Activated T-cell treated with anti-CD3 and anti-CD28 coated beads, Interleukin-2, amount 50 U/mL, for 1 hour (primary cell): Measurements from ENCODE around the gene ARL14.
"Not testable (repeated sequence)": the region's sequence is repeated elsewhere in the genome, so short reads cannot be mapped to it uniquely, and the experiment has no call there.

Experiments used
- DNase-seq: peaks from one replicate; pipeline ENCODE4 v3.0.0-alpha.2; 2020

The ARL14 gene

DNA sequence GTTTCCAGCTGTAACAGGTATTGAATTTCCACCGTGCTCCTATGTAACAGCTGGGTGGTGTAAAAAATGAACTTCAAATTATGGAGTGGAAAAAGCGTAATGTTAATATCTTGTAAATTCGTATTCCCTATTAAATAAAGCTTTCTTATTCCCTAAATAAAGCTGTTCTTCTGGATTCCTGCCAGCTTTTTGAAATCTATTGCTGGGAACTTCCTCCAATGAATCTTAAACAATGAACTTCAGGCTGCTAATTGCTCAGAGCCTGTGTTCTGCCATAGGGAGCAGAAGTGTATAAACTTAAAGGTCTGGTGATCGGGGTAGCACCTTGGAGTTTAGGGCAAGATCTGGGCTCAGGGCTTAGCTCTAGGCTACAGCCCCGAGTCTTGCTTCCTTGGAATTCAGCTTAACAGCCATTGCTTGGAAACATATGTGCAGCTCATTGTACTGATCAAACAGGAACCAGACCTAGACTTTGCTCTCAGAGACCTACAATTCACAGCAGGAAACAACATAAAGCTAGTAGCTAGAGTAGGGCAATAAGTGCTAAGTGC is 1.4 kb downstream of the ARL14 start:
- DNase-seq: no peak

GRCh38 chr3:160684368-160684740 is 7.4 kb downstream of the ARL14 start:
- DNase-seq: no peak

- DNase-seq: no peak
Observed at GRCh38 chr3:160685144-160685766, 8.3 kb downstream of the ARL14 start.

- no peak for DNase-seq
Observed at GRCh38 chr3:160686955-160687535, 10.1 kb downstream of the ARL14 start.

DNA sequence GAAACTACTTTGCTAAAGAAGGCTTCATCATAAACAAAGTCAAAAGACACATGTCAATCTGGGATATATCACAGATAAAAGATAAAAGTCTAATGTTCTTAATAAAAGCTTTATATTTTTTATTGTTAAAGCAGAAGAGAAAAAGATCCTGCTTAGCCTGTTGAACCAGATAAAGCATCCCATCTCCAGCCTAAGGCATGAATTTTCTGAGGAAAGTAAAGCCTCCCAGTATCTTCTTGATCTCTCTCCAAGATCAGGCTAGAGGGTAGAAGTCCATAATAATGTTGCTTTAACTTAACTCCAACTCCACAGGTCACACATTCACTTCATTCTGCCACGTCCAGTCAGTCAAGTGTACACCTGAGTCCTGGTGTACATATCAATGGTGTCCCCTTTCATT is 14.2 kb downstream of the ARL14 start:
- DNase-seq: no peak

- DNase-seq: no peak
Observed at GRCh38 chr3:160691962-160692361, 15.0 kb downstream of the ARL14 start.

- no peak for DNase-seq
Observed at GRCh38 chr3:160693191-160693590, 16.2 kb downstream of the ARL14 start.

GRCh38 chr3:160694345-160694744 is 17.4 kb downstream of the ARL14 start:
- DNase-seq: no peak

DNA sequence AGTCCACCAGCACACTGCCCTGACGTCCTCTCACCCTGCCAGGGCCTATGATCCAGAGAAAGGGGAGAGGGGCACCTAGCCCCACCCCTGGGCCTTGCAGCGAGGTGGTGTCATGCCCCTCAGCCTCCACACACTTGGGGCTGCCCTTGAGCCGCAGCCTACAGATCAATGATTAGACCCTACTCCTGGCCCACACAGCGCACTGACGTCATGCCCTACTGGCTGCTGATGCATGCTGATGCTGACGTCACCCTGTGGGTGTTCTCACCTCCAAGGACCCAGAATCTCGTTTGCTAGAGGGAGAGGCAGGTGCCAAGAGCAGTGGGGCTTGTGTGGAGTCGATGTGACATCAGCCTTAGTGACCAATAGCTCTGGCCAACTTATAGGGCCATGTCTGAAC is 18.0 kb downstream of the ARL14 start:
- no peak for DNase-seq

DNA sequence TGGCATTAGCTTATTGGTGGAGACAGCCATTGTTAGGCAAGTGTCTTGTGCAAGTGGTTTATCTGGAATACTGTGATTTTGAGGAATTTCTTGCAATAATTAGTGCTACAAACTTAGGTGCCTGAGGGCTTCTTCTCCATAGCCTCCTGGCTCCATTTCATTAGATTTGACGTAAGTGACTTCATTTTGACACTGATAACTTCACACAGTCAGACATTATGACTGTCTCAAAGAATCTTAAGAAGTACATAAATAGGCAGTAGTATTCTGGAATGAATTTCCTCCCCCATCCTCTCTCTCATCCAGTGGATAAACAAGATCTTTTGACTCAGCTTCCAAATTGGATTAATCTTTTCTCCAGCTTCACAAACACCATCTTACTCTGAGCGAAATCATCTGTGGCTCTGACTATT is 19.0 kb downstream of the ARL14 start:
- no peak for DNase-seq

- DNase-seq: no peak
Observed at GRCh38 chr3:160697637-160698380, 20.8 kb downstream of the ARL14 start.

DNA sequence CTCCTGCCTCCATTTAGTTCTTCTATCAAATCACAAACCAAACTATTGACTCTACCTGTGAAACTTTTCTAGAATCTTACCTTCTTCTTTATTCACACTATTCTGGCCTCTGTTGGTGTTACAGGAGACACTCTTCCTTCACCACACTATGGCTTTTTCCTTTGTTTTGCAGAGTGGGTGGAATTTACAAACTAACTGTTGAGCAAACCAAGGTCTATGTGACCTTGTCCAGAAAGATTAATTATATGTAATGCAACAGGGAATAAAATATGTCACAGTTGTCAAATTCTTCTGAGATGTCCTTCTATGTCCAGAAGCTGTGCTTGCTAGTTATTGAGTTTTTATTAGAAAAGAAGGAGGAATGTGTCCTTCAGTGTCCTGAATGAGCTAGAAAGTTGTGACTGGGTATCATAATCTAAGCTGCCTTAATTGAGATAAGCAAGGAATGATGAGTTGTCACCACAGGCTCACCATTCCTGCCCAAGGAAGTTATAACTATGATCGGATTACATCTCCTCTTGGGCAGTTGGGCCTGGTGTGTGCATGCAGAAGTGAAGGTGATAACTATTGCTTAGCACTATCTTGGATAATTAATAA is 21.7 kb downstream of the ARL14 start:
- DNase-seq: no peak

DNA sequence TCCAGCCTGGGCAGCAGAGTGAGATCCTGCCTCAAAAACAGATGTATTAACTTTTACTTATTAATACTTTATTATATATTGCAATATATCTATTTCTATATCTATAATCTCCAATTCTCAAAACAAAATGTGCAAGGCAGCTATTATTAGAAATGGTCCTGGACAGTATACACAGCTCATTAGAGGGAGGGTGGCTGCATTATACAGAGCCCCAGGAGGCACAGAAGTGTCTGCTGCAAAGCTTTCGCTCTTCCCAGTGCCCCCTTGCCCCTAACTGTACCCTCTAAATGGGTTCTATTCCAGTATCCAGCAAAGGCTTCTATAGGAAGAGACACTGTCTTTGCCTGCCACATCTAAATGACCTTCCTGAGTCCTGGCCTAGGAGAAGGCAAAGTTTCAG is 24.5 kb downstream of the ARL14 start:
- no peak for DNase-seq

DNA sequence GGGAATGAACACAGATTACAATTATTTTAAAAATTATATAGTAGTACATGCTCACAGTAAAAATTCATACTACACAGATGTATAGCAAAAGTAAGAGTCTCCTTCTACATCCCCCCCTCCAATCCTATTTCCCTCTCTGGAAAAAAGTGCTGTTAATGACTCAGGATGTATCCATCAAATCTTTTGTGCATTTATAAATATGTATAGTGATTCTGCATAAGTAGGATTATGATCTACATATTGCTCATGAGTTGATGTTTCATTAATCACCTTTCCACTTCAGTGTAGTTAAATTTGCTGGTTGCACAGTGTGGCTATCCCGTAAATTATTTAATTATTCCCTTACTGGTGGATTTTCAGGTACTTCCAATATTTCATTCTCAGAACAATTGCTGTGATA is 25.3 kb downstream of the ARL14 start:
- no peak for DNase-seq

GRCh38 chr3:160703974-160704373 is 27.0 kb downstream of the ARL14 start:
- DNase-seq: no peak

DNA sequence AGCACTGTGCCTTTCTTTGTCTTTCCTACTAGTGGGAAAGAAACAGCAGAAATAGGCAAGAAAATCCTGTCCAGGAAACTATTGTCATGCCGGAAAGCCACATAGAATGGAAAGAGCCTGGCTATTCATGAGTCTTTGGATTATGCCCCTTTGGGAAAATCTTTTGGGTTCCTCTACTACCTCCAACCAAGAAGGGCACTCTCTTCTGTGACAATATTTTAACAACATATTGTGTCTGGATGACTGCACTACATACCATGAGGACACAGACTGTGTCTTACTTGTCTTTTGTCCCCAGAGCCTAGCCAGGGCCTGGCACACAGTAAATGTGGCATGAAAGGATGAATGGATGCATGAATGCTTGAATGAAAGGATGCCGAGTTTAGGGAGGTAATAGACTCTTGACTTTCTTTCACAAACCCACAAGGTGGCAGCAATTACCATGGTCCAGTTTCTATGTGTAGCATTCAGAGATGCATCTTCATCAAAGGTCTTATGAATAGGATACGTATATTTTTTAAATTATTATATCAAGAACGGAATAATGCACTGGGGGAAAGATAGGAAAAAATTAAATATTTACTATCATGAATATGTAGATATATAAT is 30.3 kb downstream of the ARL14 start:
- DNase-seq: no peak

DNA sequence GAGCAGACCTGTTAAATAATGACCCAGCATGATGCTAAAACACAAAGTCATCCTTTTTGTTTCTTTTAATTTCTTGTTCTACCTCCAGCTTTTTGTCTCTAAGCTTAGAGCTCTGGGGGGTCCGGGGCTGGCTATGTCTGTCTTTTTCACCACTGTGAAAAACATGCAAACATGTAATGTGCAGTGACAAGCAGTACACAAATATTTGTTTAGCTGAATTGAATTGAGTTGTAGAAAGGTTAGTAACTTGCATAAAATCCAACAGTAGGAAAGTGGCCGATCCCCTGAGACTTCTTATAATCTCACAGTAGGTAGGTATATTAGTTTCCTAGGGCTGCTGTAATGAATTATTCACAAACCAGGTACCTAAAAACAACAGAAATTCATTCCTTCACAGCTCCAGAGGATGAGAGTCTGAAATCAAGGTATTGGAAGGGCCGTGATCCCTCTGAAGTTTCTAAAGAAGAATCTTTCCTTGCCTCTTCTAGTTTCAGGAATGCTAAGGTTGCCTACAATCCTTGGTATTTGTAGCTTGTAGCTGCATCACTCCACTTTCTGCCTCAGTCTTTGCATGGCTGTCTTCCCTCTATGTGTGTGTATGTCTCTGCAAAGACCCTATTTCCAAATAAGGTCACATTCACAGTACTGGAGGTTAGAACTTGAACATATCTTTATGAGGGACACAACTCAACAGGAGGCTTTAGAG is 32.7 kb downstream of the ARL14 start:
- DNase-seq: no peak

GRCh38 chr3:160713144-160713543 is 36.2 kb downstream of the ARL14 start:
- not testable (repeated sequence) for DNase-seq

DNA sequence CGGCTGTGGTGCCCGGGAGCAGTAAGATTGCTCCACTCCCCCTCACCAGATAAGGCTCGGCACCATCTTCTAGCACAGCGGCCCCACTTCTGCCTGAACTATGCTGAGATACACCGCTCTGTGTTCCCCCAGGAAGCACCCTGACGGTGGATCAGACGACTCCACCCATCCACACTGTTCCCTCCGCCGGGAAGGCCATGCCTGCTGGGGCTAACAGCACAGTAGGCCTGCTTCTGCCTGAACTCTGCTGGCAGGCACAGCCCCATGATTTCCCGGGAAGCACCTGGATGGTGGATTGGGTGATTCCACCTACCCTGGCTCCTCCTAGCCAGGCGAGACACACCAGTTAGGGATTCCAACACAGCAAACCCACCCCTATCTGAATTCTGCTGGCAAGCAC is 42.8 kb downstream of the ARL14 start:
- DNase-seq: no peak

GRCh38 chr3:160720123-160720746 is 43.3 kb downstream of the ARL14 start:
- DNase-seq: no peak

DNA sequence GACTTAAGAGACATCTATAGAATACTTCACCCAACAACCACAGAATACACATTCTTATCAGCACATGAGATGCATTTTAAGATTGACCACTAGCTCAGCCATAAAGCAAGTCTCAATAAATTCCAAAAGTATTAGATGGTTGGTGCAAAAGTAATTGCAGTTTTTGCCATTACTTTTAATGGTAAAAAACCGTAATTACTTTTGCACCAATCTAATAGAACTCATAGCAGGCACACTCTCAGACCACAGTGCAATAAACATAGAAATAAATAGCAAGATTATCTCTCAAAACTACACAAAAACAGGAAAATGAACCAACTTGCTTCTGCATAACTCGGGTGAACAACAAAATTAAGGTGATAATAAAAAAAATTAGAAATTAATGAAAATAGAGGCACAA is 45.4 kb downstream of the ARL14 start:
- DNase-seq: no peak

DNA sequence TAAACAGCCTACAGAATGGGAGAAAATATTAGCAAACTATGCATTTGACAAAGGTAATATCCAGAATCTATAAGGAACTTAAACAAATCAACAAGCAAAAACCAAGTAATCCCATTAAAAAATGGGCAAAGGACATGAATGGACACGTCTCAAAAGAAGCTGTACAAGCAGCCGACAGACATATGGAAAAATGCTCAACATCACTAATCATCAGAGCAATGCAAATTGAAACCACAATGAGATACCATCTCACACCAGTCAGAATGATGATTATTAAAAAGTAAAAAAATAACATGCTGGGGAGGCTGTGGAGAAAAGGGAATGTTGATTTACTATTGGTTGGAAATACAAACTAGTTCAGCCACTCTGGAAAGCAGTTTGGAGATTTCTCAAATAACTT is 48.4 kb downstream of the ARL14 start:
- no peak for DNase-seq
